HG02623 (cell line): ENCODE data around the gene TRIM40.

Experiments used
- ATAC-seq: cut with Tn5 transposase; IDR thresholded peaks from one replicate; pipeline ENCODE4 v1.9.1; 2021; ENCODE audit warnings: moderate library complexity; ENCODE audit not compliant: unreplicated experiment

TRIM40 gene

GRCh38 chr6:30147096-30147495 is 11.2 kb downstream of the TRIM40 start:
- ATAC-seq, result no peak

GRCh38 chr6:30149234-30149633 is 13.3 kb downstream of the TRIM40 start:
- ATAC-seq, result no peak

- ATAC-seq, result no peak
These were observed 14.1 kb downstream of the TRIM40 start for GRCh38 chr6:30149858-30150550.

- ATAC-seq, result no peak
These were observed 14.9 kb downstream of the TRIM40 start for GRCh38 chr6:30150671-30151395.

DNA sequence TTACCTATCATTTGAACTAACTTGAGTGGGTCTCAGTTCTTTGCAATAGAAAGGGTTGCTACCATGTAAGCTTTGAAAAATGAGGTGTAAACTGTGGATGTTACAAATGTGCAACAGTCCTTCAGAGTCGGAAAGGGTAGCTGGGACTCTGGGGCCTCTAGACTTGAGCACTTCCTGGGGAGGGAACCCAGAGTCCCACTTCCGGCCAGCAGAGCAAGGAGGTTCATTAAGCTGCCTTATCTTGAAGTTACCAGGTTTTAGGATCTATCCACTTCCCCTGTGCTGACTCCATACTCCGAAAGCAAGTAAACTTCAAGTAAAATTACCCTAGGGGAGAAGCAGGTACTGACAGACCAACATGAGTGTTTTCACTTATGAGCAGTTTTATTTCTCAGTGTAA is 15.6 kb downstream of the TRIM40 start:
- ATAC-seq, result no peak

- no peak for ATAC-seq
These were observed 16.2 kb downstream of the TRIM40 start for GRCh38 chr6:30152016-30152673.

- no peak for ATAC-seq
These were observed 17.1 kb downstream of the TRIM40 start for GRCh38 chr6:30152910-30153610.

- ATAC-seq, result no peak
These were observed 18.1 kb downstream of the TRIM40 start for GRCh38 chr6:30154061-30154460.

- ATAC-seq, result no peak
These were observed 19.0 kb downstream of the TRIM40 start for GRCh38 chr6:30154709-30155519.

DNA sequence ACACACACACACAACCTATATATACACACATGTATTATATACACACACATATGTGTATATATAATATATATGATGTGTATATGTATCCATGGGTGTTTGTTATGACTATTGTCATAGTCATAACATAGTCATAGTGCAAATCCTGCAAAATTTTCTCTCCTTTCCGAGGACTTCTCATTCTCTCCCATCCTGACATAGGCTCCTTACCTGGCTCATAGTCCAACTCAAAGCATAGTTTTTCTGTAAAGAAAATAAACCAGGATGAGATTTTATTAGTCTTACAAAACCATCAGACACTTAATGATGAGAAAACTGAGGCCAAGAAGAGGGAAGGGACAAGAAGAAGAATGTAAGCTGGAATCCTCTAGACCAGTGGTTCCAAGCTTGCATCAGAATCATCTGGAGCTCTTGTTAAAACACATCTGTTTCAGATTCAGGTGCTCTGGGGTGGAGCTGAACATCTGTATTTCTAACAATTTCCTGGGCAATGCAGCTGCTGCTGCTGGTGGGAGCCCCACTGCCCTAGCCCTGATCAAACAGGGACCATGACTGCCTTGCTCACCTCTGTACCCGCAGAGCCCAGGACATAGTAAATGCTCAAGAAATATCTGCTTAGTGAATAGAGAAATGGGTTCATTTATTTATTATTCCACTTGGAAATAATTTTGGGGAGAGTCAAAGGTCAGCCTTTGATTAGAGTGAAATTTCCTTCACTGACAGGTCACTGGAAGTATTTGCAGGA is 19.8 kb downstream of the TRIM40 start:
- ATAC-seq, result no peak

GRCh38 chr6:30156262-30156599 is 20.3 kb downstream of the TRIM40 start:
- no peak for ATAC-seq

GRCh38 chr6:30156774-30157173 is 20.8 kb downstream of the TRIM40 start:
- ATAC-seq, result no peak

DNA sequence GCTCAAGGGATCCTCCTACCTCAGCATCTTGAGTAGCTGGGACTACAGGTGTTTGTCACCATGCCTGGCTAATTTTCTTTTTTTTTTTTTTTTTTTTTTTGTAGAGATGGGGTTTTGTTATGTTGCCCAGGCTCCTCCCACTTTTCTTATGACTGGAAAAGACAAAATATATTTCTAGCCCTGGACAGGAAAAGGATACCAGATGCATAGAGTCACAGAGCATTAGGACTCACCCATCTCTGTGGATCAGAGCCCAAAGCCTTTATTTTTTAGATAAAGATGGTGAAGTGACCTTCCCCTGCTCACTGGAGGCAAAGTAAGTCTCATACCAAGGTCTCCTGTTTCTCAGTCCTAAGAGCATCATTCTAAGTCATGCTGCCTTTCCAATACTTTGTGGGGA is 21.6 kb downstream of the TRIM40 start:
- ATAC-seq, result no peak

- no peak for ATAC-seq
These were observed 22.1 kb downstream of the TRIM40 start for GRCh38 chr6:30157999-30158398.

- no peak for ATAC-seq
These were observed 22.6 kb downstream of the TRIM40 start for GRCh38 chr6:30158475-30159040.

- ATAC-seq, result no peak
These were observed 24.3 kb downstream of the TRIM40 start for GRCh38 chr6:30160008-30160784.

GRCh38 chr6:30160785-30161531 is 25.0 kb downstream of the TRIM40 start, which contains the start of gene TRIM10:
TSS of gene TRIM10 (minus strand) at chr6:30161211. CDS start at chr6:30160858, 353 bp downstream.
- ATAC-seq, result no peak
